GM12891 (cell line): ENCODE results near the gene CKAP5.

Source experiments
- POLR2A ChIP-seq: IDR thresholded peaks from 2 replicates; pipeline ENCODE4 v1.6.1; 2011; ENCODE audit warnings: low read depth, low read length, control low read depth
- TAF1 ChIP-seq: IDR thresholded peaks from 2 replicates; pipeline ENCODE4 v1.6.1; 2011; ENCODE audit warnings: low read depth, low read length, control low read depth

DNA sequence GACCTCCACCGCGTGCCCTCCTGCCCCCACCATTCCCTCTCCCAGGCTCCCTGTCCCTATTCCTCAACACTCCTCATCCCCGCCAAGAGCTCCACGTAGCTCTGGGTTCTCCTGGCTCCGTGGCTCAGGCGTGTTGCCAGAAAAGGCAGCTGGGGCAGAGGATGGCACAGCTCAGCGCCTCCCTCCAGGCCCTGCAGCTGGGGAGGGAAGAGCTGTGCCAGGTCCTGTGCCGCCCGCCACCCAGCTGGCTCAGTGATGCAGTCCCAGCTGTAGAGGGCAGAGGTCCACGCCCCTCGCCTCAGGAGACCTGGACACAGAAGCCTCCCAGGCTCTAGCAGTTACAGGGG is 149.9 kb downstream of the CKAP5 start:
- TF ChIP-seq POLR2A (no peak), TAF1 (no peak)
